NCI-H345 treated with DMSO at 0.1 percent for 48 hours (cell line): ENCODE data around the gene MSI2.

Experiments
- DNase-seq: peaks from one replicate; lab custom pipeline; 2025; ENCODE audit not compliant: unreplicated experiment; lab: John Stamatoyannopoulos, UW

The MSI2 gene

GRCh38 chr17:57471868-57472368, 215.6 kb downstream of the MSI2 start:
- DNase-seq: peak; percentile 31

GRCh38 chr17:57475796-57476195, 219.5 kb downstream of the MSI2 start:
- no peak for DNase-seq

GRCh38 chr17:57477522-57478362, 221.4 kb downstream of the MSI2 start:
- DNase-seq: no peak

- no peak for DNase-seq
These were observed 222.3 kb downstream of the MSI2 start for GRCh38 chr17:57478478-57479250.

- no peak for DNase-seq
These were observed 224.3 kb downstream of the MSI2 start for GRCh38 chr17:57480438-57481196.

- DNase-seq: no peak
These were observed 225.6 kb downstream of the MSI2 start for GRCh38 chr17:57481910-57482391.

GRCh38 chr17:57482657-57483056, 226.3 kb downstream of the MSI2 start:
- DNase-seq: no peak

- no peak for DNase-seq
These were observed 227.9 kb downstream of the MSI2 start for GRCh38 chr17:57484081-57484666.

GRCh38 chr17:57484826-57485565, 228.7 kb downstream of the MSI2 start:
- peak; percentile 83 for DNase-seq

- DNase-seq: no peak
These were observed 229.2 kb downstream of the MSI2 start for GRCh38 chr17:57485566-57485865.

GRCh38 chr17:57485916-57486881, 229.9 kb downstream of the MSI2 start:
- DNase-seq: no peak

GRCh38 chr17:57486882-57487301, 230.6 kb downstream of the MSI2 start:
- no peak for DNase-seq

- no peak for DNase-seq
These were observed 231.2 kb downstream of the MSI2 start for GRCh38 chr17:57487573-57487972.

GRCh38 chr17:57488856-57489255, 232.5 kb downstream of the MSI2 start:
- no peak for DNase-seq

GRCh38 chr17:57489321-57489720, 233.0 kb downstream of the MSI2 start:
- DNase-seq: no peak

- DNase-seq: no peak
These were observed 234.0 kb downstream of the MSI2 start for GRCh38 chr17:57490111-57490845.

- DNase-seq: no peak
These were observed 234.6 kb downstream of the MSI2 start for GRCh38 chr17:57490890-57491289.

- no peak for DNase-seq
These were observed 236.8 kb downstream of the MSI2 start for GRCh38 chr17:57493171-57493570.
